Prostate gland (tissue), 2 donors: ENCODE results near the gene SH3D19. TPM values are rescaled to one million over a fixed set of nuclear protein-coding genes. Genes with fewer than 3 reads are reported as not detected.

Experiments
- DNase-seq: peaks from one replicate; pipeline ENCODE4 v3.0.0-alpha.2; 2019; ENCODE audit warnings: low spot score
- H3K27ac ChIP-seq, 2 donors: fragments of 200-600 bp; sonication (generic); 2 replicates each; pipeline ENCODE4 v1.5.1; 2017 to 2019
- H3K27me3 ChIP-seq: fragments of 200-600 bp; sonication (generic); replicated peaks from 2 replicates; pipeline ENCODE4 v1.5.1; 2019; ENCODE audit not compliant: insufficient read depth
- H3K36me3 ChIP-seq, 2 donors: fragments of 200-600 bp; sonication (generic); 1 replicate in 1 of 2; 2 replicates in 1 of 2; pipeline versions ENCODE4 v1.5.1 to v1.8.1; 2017 to 2019
- H3K4me1 ChIP-seq: fragments of 200-600 bp; sonication (generic); replicated peaks from 2 replicates; pipeline ENCODE4 v1.5.1; 2019
- H3K4me3 ChIP-seq, 2 donors: fragments of 200-600 bp; sonication (generic); 2 replicates each; pipeline ENCODE4 v1.5.1; 2017 to 2019
- H3K9me3 ChIP-seq: fragments of 200-600 bp; sonication (generic); 2 replicates; pipeline ENCODE4 v1.5.1; 2017
- CTCF ChIP-seq, 4 experiments: fragments of 200-600 bp in 2 of 4; fragments of 450-650 bp in 2 of 4; sonication (generic) in 2 of 4; IDR thresholded peaks; 1 replicate in 3 of 4; 2 replicates in 1 of 4; pipeline ENCODE4 v1.5.1; 2016 to 2019; ENCODE audit warnings: antibody characterized with exemption in 4 of 4, mild to moderate bottlenecking in 2 of 4, moderate library complexity in 2 of 4
- POLR2A ChIP-seq: fragments of 450-650 bp; IDR thresholded peaks from one replicate; pipeline ENCODE4 v1.6.1; 2016; ENCODE audit warnings: antibody characterized with exemption, mild to moderate bottlenecking
- POLR2AphosphoS5 ChIP-seq: sonication (generic); formaldehyde crosslinking; IDR thresholded peaks from one replicate; pipeline ENCODE4 v1.6.1; 2017; ENCODE audit warnings: antibody characterized with exemption
- WGBS: methylation state at CpG from one replicate; pipeline ENCODE4 v1.1.5; 2018; 5-methylcytosine and 5-hydroxymethylcytosine counted together
- intact Hi-C: fragments of 100-400 bp; cut with DNase I; formaldehyde crosslinking; loops from one replicate; pipeline ENCODE4 v1.14.2; 2022
- total RNA-seq, 2 donors: library from RNA; depleted of rRNA; stranded (reverse); fragments of >200 nt; gene quantifications; one replicate each; pipeline ENCODE4 v1.1.0, GENCODE V29; 2016

Gene SH3D19
- total RNA-seq, 2 donors from 2014 or later: 27.1 to 61.1 TPM

GRCh38 chr4:151227172-151227571, 98.2 kb downstream of the SH3D19 start:
- Histone ChIP-seq H3K9me3 (no peaks in the 10 kb centered on the region), H3K27me3 (no peaks in the 10 kb centered on the region), H3K4me3 (no peak overlapping the region), H3K4me1 (no peaks in the 10 kb centered on the region), H3K36me3 (no peaks in the 10 kb centered on the region), H3K27ac (peak overlapping the region; percentile 6 to 15)
- no peak for TF ChIP-seq POLR2AphosphoS5
- TF ChIP-seq CTCF (IDR thresholded peaks at IDR 0.05): no peak
- TF ChIP-seq POLR2A: no peak
- DNase-seq: no peak
- intact Hi-C loops: no loop called here
- 29% methylated on average over 1 of the region's 1 CpG for WGBS

GRCh38 chr4:151226004-151226932, 99.1 kb downstream of the SH3D19 start:
- intact Hi-C loops: no loop called here
- WGBS: 65% methylated on average over 10 of the region's 10 CpGs
- TF ChIP-seq CTCF (IDR thresholded peaks at IDR 0.05) (no peak), POLR2AphosphoS5 (no peak), POLR2A (no peak)
- Histone ChIP-seq H3K27me3 (no peaks in the 10 kb centered on the region), H3K4me1 (no peaks in the 10 kb centered on the region), H3K9me3 (no peaks in the 10 kb centered on the region), H3K36me3 (no peaks in the 10 kb centered on the region), H3K4me3 (no peak overlapping the region), H3K27ac (peak overlapping the region in 1 of 2 donors; percentile 15)
- no peak for DNase-seq

GRCh38 chr4:151223465-151223864, 101.9 kb downstream of the SH3D19 start:
- WGBS: 72% methylated on average over 4 of the region's 4 CpGs

GRCh38 chr4:151219948-151220347, 105.5 kb downstream of the SH3D19 start:
- Histone ChIP-seq H3K9me3 (no peaks in the 10 kb centered on the region), H3K4me1 (no peaks in the 10 kb centered on the region), H3K27ac (no peak overlapping the region), H3K27me3 (no peaks in the 10 kb centered on the region), H3K4me3 (no peak overlapping the region), H3K36me3 (no peaks in the 10 kb centered on the region)
- 89% methylated on average over 2 of the region's 2 CpGs for WGBS
- no peak for DNase-seq
- intact Hi-C loops: no loop called here
- TF ChIP-seq POLR2AphosphoS5: no peak
- TF ChIP-seq CTCF (IDR thresholded peaks at IDR 0.05): no peak
- TF ChIP-seq POLR2A: no peak

More at GRCh38 chr4:151223465-151223864, 101.9 kb downstream of the SH3D19 start:
- Histone ChIP-seq H3K27ac (no peak overlapping the region), H3K4me1 (no peaks in the 10 kb centered on the region), H3K27me3 (no peaks in the 10 kb centered on the region), H3K36me3 (no peaks in the 10 kb centered on the region), H3K4me3 (no peak overlapping the region), H3K9me3 (no peaks in the 10 kb centered on the region)
- DNase-seq: no peak
- TF ChIP-seq POLR2AphosphoS5 (no peak), POLR2A (no peak), CTCF (IDR thresholded peaks at IDR 0.05) (no peak)
- intact Hi-C loops: no loop called here

GRCh38 chr4:151219091-151219490, 106.3 kb downstream of the SH3D19 start:
- WGBS: 97% methylated on average over 4 of the region's 4 CpGs
- no peaks in the 10 kb centered on the region for H3K27me3 ChIP-seq
- no peaks in the 10 kb centered on the region for H3K4me1 ChIP-seq
- no peak overlapping the region for H3K27ac ChIP-seq
- DNase-seq: no peak
- intact Hi-C loops: no loop called here
- no peaks in the 10 kb centered on the region for H3K36me3 ChIP-seq
- H3K4me3 ChIP-seq: no peak overlapping the region
- no peak for TF ChIP-seq POLR2AphosphoS5
- no peak for TF ChIP-seq POLR2A
- no peak for TF ChIP-seq CTCF (IDR thresholded peaks at IDR 0.05)
- H3K9me3 ChIP-seq: no peaks in the 10 kb centered on the region
